HG03045 (cell line): Measurements from ENCODE around the gene SLC40A1.

ENCODE experiments used
- ATAC-seq: cut with Tn5 transposase; IDR thresholded peaks from one replicate; pipeline ENCODE4 v1.9.1; 2021; ENCODE audit warnings: mild to moderate bottlenecking, moderate library complexity; ENCODE audit not compliant: unreplicated experiment

SLC40A1 gene

DNA sequence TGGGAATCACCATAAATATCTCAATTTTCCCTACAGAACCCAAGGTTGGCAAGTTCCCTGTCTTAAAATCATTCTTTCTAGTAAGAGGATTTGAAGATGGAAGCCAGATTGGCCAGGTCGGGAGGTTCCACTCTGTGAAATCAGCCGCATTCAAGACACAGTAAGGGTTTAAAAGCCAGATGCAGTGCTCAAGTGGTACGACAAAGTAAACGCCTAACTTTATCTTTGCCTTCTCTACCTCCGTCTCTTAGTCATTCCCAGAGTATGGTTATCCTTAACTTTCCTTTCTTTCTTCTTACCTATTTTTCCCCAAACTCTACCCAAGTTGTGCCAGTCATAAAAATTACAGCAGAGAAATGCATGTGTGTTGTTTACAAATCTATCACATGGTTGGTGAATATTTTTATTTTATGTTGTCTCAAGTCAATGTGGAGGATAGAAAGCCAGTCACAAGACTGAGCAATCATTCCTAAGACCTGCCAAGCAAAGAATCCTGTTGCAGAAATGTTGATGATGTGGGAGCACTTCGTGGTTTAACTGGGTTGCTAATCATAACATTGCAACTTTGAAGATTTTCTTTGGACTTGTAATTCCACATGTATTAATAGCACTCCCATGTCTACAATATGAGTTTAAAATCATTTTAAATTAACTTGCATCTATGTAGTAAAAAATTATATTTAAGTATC, 62.6 kb downstream of the SLC40A1 start:
- no peak for ATAC-seq

DNA sequence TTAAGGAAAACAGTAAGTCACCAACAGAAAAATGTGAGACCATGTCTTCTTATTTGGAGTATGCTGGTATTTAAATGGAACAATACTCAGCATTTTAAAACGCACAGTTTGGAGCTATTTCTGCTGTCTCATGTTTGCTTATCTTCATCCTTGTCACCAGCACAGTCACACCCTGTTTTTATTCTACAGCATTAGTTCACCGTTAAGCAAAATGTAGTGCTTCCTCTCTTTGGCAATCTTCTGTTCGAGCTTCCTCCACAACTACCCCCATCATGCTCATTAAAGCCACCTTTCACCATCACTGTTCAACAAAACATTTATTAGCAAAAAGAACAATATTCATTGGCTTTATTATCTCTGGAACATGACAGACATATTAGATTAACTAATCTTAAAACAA, 64.0 kb downstream of the SLC40A1 start:
- no peak for ATAC-seq

DNA sequence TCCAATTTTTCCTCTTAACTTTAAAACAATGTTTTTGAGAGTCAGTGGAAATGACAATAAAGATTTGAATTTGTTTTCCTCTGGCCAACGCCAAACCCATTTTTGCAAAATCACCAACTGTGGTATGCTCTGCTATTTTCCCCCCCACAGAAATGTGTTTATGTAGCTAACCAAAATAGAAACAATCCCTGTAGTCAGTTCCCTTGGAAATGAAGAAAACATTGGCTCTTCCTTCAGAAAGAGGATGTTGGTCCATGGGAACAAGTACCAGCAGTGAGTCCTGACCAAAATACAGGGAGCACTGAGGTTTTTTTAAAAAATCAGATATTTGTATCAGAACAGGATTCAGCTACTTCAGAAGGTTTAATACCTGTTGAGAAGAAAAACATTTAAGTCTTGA, 65.3 kb downstream of the SLC40A1 start:
- ATAC-seq, result no peak

GRCh38 chr2:189514104-189514503, 66.5 kb downstream of the SLC40A1 start:
- ATAC-seq, result no peak

- ATAC-seq, result no peak
These were observed 67.7 kb downstream of the SLC40A1 start for GRCh38 chr2:189512879-189513278.

- ATAC-seq, result no peak
These were observed 68.6 kb downstream of the SLC40A1 start for GRCh38 chr2:189511960-189512319.

DNA sequence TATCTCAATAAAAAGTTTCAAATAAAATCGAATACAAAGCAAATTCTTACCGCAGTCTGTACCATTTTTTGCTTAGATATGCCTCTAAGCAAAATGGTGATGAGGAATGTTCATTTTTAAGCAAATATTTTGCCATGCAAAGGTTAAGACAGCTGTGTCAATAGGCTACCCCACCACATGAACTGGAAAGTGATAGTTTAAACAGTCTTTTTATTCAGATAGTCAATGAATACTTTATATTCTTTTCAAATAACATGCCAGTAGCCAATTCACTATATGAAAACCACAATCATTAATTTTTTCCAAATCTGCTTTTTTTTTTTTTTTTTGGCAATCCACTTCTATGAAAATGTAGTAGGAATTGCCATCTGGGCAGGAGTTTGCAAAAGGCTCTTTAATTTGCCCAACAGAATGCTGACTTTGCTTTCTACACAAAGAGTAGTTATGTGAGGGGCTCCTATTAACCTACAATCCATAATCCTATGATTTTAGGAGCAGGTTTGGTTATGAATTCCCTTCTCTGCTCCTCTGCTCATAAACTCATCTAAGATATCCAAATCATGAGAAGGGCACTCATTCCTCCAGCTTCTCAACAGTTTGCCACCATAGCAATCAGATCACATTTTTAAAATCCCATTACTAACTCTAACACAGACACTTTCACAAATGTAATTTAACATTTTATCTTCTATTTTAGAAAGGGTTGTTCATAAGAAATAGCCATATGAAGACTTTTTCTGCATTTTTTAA, 69.2 kb downstream of the SLC40A1 start:
- ATAC-seq, result no peak
